HepG2 (cell line): ENCODE data around the gene JOSD1. TPM values are rescaled to one million over a fixed set of nuclear protein-coding genes. Genes with fewer than 3 reads are reported as not detected.

Experiments used
- ETV5 ChIP-seq: IDR thresholded peaks from 2 replicates; pipeline ENCODE4 v1.6.1; 2018; ENCODE audit warnings: missing biosample characterization, missing genetic modification reagents, inconsistent platforms, borderline replicate concordance
- FOXM1 ChIP-seq: sonication (generic); formaldehyde crosslinking; IDR thresholded peaks from 2 replicates; pipeline ENCODE4 v1.5.0; 2020; ENCODE audit warnings: missing genetic modification reagents
- HNF4G ChIP-seq, 2 experiments: sonication (generic) in 1 of 2; formaldehyde crosslinking in 1 of 2; IDR thresholded peaks; 2 replicates each; pipeline versions ENCODE4 v1.4.0 to v1.6.1; 2011 to 2020; ENCODE audit warnings: borderline replicate concordance in 2 of 2, low read depth in 2 of 2, mild to moderate bottlenecking in 2 of 2, low read length in 1 of 2, missing genetic modification reagents in 1 of 2, moderate library complexity in 1 of 2
- KLF13 ChIP-seq: sonication (generic); formaldehyde crosslinking; IDR thresholded peaks from 2 replicates; pipeline ENCODE4 v1.4.0; 2020; ENCODE audit warnings: mild to moderate bottlenecking, missing genetic modification reagents
- MAZ ChIP-seq, 2 experiments: sonication (generic) in 1 of 2; formaldehyde crosslinking in 1 of 2; IDR thresholded peaks; 2 replicates each; pipeline versions ENCODE4 v1.5.0 to v1.6.1; 2012 to 2020; ENCODE audit warnings: low read depth in 2 of 2, mild to moderate bottlenecking in 2 of 2, borderline replicate concordance in 1 of 2, improper control_type of control experiment in 1 of 2, low read length in 1 of 2, missing genetic modification reagents in 1 of 2, moderate library complexity in 1 of 2
- NR1H2 ChIP-seq: sonication (generic); formaldehyde crosslinking; IDR thresholded peaks from 2 replicates; pipeline ENCODE4 v1.8.1; 2022; ENCODE audit warnings: low read depth, missing genetic modification reagents, borderline replicate concordance
- SKI ChIP-seq: fragments of 450-650 bp; IDR thresholded peaks from one replicate; pipeline ENCODE4 v1.6.1; 2018; ENCODE audit warnings: mild to moderate bottlenecking; ENCODE audit not compliant: partially characterized antibody
- TRIM24 ChIP-seq: sonication (generic); formaldehyde crosslinking; IDR thresholded peaks from 2 replicates; pipeline ENCODE4 v1.8.0; 2022; ENCODE audit warnings: mild to moderate bottlenecking, missing genetic modification reagents
- ZBTB7B ChIP-seq: sonication (generic); formaldehyde crosslinking; IDR thresholded peaks from 2 replicates; pipeline ENCODE4 v1.4.0; 2020; ENCODE audit warnings: missing genetic modification reagents
- ZNF180 ChIP-seq: sonication (generic); formaldehyde crosslinking; IDR thresholded peaks from 2 replicates; pipeline ENCODE4 v1.4.0; 2020; ENCODE audit warnings: low read depth, missing genetic modification reagents, borderline replicate concordance
- ZNF234 ChIP-seq: sonication (generic); formaldehyde crosslinking; conservative IDR thresholded peaks from 2 replicates; pipeline ENCODE4 v1.5.1; 2020; ENCODE audit warnings: mild to moderate bottlenecking, missing genetic modification reagents
- ZNF263 ChIP-seq: sonication (generic); formaldehyde crosslinking; IDR thresholded peaks from 2 replicates; pipeline ENCODE4 v1.4.0; 2020; ENCODE audit warnings: missing genetic modification reagents
- ZNF282 ChIP-seq: fragments of 450-650 bp; IDR thresholded peaks from 2 replicates; pipeline ENCODE4 v1.6.1; 2018; ENCODE audit not compliant: partially characterized antibody
- polyA plus RNA-seq, 8 experiments: library from polyadenylated mRNA; depleted of rRNA in 3 of 8; stranded (reverse) in 7 of 8; unstranded in 1 of 8; fragments of >200 nt; fragmentation: Illumina TruSeq in 4 of 8; extraction: Trizol in 4 of 8; gene quantifications; 2 replicates each; pipeline versions ENCODE4 v1.2.1 to v1.2.3, GENCODE V29; 2011 to 2016; ENCODE audit warnings: low read depth in 4 of 8, missing spikeins in 1 of 8, mixed read lengths in 1 of 8; ENCODE audit not compliant: insufficient read depth in 1 of 8
- total RNA-seq, 5 experiments: library from RNA; depleted of rRNA; stranded (reverse); fragments of >200 nt; fragmentation: Illumina TruSeq; extraction: Trizol; gene quantifications; 2 replicates each; pipeline ENCODE4 v1.2.3, GENCODE V29; 2016; ENCODE audit warnings: low read depth in 1 of 5
- TF ChIP-seq, protein P1 (sequence below): sonication (generic); formaldehyde crosslinking; IDR thresholded peaks from 2 replicates; pipeline ENCODE4 v1.9.0; 2022; ENCODE audit warnings: low read depth, missing genetic modification reagents
- TF ChIP-seq, protein P2 (sequence below): sonication (generic); formaldehyde crosslinking; IDR thresholded peaks from 2 replicates; pipeline ENCODE4 v1.5.0; 2020; ENCODE audit warnings: mild to moderate bottlenecking, missing genetic modification reagents
- TF ChIP-seq, protein P3 (sequence below): sonication (generic); formaldehyde crosslinking; IDR thresholded peaks from 2 replicates; pipeline ENCODE4 v1.4.0; 2020; ENCODE audit warnings: missing genetic modification reagents
- TF ChIP-seq, protein P4 (sequence below): sonication (generic); formaldehyde crosslinking; IDR thresholded peaks from 2 replicates; pipeline ENCODE4 v1.8.0; 2023; ENCODE audit warnings: mild to moderate bottlenecking, missing genetic modification reagents
- TF ChIP-seq, protein P5 (sequence below): sonication (generic); formaldehyde crosslinking; IDR thresholded peaks from 2 replicates; pipeline ENCODE4 v1.5.0; 2020; ENCODE audit warnings: missing genetic modification reagents
- TF ChIP-seq, protein P6 (sequence below): sonication (generic); formaldehyde crosslinking; IDR thresholded peaks from 2 replicates; pipeline ENCODE4 v1.4.0; 2020; ENCODE audit warnings: mild to moderate bottlenecking, missing genetic modification reagents

Gene JOSD1
- total and polyA plus RNA-seq, 2 of the 13 experiments (the other 11 are each of a cell fraction or from before 2014, with no cell fraction given), result 31.7 to 38.4 TPM

DNA sequence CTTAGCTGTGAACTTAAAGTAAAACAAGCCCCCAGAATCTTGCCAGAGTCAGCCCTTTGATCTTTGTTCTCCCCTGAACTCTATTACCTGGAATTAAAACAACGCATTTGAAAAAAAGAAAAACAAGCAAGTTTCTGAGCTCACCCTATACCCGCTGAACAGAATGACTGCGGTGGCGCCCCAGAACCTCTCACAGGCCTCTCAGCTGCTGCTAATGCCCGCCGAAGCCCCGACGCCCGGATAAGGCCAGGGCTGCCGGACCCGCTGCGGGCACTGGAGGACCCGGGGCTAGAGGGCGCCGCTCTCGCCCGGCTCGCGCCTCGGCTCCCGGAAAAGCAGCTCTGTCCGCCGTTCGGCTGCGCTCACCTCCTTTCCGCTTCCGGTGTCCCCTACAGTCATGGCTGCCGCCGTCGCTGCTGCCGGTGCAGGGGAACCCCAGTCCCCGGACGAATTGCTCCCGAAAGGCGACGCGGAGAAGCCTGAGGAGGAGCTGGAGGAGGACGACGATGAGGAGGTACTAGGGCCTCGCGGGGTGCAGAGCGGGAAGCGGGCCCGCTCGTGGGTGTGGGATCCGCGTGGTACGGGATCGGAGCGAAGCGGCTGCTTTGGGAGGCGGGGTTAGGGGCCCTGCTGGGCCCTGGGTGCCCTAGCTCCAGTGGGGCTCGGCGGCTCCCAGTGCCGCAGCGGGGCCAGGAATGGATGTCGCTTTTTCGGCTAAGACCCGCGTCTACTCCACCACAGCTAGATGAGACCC, 19.0 kb downstream of the JOSD1 start, which contains the start of gene TOMM22 (continued):
- TF ChIP-seq, protein P1, sequence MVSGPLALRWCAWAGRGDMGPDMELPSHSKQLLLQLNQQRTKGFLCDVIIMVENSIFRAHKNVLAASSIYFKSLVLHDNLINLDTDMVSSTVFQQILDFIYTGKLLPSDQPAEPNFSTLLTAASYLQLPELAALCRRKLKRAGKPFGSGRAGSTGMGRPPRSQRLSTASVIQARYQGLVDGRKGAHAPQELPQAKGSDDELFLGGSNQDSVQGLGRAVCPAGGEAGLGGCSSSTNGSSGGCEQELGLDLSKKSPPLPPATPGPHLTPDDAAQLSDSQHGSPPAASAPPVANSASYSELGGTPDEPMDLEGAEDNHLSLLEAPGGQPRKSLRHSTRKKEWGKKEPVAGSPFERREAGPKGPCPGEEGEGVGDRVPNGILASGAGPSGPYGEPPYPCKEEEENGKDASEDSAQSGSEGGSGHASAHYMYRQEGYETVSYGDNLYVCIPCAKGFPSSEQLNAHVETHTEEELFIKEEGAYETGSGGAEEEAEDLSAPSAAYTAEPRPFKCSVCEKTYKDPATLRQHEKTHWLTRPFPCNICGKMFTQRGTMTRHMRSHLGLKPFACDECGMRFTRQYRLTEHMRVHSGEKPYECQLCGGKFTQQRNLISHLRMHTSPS (CRISPR knock-in tag), result peak; percentile 84; the same call in 1 of the 2 replicates
- TF ChIP-seq, protein P2, sequence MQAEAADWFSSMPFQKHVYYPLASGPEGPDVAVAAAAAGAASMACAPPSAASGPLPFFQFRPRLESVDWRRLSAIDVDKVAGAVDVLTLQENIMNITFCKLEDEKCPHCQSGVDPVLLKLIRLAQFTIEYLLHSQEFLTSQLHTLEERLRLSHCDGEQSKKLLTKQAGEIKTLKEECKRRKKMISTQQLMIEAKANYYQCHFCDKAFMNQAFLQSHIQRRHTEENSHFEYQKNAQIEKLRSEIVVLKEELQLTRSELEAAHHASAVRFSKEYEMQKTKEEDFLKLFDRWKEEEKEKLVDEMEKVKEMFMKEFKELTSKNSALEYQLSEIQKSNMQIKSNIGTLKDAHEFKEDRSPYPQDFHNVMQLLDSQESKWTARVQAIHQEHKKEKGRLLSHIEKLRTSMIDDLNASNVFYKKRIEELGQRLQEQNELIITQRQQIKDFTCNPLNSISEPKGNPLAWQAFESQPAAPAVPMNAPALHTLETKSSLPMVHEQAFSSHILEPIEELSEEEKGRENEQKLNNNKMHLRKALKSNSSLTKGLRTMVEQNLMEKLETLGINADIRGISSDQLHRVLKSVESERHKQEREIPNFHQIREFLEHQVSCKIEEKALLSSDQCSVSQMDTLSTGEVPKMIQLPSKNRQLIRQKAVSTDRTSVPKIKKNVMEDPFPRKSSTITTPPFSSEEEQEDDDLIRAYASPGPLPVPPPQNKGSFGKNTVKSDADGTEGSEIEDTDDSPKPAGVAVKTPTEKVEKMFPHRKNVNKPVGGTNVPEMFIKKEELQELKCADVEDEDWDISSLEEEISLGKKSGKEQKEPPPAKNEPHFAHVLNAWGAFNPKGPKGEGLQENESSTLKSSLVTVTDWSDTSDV, result 0 out of 2 replicates have a peak, but pooled peaks have one; percentile 49
- TF ChIP-seq, protein P3, sequence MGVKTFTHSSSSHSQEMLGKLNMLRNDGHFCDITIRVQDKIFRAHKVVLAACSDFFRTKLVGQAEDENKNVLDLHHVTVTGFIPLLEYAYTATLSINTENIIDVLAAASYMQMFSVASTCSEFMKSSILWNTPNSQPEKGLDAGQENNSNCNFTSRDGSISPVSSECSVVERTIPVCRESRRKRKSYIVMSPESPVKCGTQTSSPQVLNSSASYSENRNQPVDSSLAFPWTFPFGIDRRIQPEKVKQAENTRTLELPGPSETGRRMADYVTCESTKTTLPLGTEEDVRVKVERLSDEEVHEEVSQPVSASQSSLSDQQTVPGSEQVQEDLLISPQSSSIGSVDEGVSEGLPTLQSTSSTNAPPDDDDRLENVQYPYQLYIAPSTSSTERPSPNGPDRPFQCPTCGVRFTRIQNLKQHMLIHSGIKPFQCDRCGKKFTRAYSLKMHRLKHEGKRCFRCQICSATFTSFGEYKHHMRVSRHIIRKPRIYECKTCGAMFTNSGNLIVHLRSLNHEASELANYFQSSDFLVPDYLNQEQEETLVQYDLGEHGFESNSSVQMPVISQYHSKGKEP, result no peak
- no peak; the same call in 1 of the 2 replicates for TF ChIP-seq ZBTB7B (CRISPR knock-in tag)
- peak; percentile 55; the same call in 1 of the 2 replicates for TF ChIP-seq FOXM1
- TF ChIP-seq MAZ (IDR thresholded peaks at IDR 0.05; ENCODE audit: borderline replicate concordance, low read depth, low read length), result peak; percentile 12; the same call in 1 of the 2 replicates
- TF ChIP-seq MAZ (CRISPR knock-in tag; IDR thresholded peaks at IDR 0.05; ENCODE audit: low read depth), result peak; percentile 88
- no peak for TF ChIP-seq ZNF282
- TF ChIP-seq HNF4G (IDR thresholded peaks at IDR 0.05; ENCODE audit: borderline replicate concordance, low read depth, low read length), result no peak
- peak; percentile 52; the same call in 1 of the 2 replicates for TF ChIP-seq HNF4G (CRISPR knock-in tag; IDR thresholded peaks at IDR 0.05; ENCODE audit: borderline replicate concordance, low read depth)
- TF ChIP-seq, protein P4, sequence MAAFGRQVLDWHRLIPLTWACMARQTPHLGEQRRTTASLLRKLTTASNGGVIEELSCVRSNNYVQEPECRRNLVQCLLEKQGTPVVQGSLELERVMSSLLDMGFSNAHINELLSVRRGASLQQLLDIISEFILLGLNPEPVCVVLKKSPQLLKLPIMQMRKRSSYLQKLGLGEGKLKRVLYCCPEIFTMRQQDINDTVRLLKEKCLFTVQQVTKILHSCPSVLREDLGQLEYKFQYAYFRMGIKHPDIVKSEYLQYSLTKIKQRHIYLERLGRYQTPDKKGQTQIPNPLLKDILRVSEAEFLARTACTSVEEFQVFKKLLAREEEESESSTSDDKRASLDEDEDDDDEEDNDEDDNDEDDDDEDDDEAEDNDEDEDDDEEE (CRISPR knock-in tag), result 0 out of 2 replicates have a peak, but pooled peaks have one; percentile 74
- TF ChIP-seq ZNF263 (CRISPR knock-in tag), result peak; percentile 64
- TF ChIP-seq, protein P5, sequence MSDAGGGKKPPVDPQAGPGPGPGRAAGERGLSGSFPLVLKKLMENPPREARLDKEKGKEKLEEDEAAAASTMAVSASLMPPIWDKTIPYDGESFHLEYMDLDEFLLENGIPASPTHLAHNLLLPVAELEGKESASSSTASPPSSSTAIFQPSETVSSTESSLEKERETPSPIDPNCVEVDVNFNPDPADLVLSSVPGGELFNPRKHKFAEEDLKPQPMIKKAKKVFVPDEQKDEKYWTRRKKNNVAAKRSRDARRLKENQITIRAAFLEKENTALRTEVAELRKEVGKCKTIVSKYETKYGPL, result no peak
- TF ChIP-seq NR1H2 (CRISPR knock-in tag), result no peak
- no peak for TF ChIP-seq ZNF234 (CRISPR knock-in tag)
- no peak for TF ChIP-seq TRIM24
- 0 out of 2 replicates have a peak, but pooled peaks have one; percentile 62 for TF ChIP-seq ZNF180 (CRISPR knock-in tag)
- peak; percentile 46 for TF ChIP-seq SKI
- TF ChIP-seq ETV5 (CRISPR knock-in tag), result peak; percentile 92
- TF ChIP-seq, protein P6, sequence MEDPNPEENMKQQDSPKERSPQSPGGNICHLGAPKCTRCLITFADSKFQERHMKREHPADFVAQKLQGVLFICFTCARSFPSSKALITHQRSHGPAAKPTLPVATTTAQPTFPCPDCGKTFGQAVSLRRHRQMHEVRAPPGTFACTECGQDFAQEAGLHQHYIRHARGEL (CRISPR knock-in tag), result peak; percentile 80; the same call in 1 of the 2 replicates
- no peak for TF ChIP-seq KLF13 (CRISPR knock-in tag)
